Myometrial cell (primary cell): ENCODE measurements around the gene UTP14C. TPM values are rescaled to one million over a fixed set of nuclear protein-coding genes. Genes with fewer than 3 reads are reported as not detected.

Source experiments
- total RNA-seq: library from RNA; depleted of rRNA; stranded (reverse); fragments of >200 nt; gene quantifications from 2 replicates; pipeline ENCODE4 v1.2.3, GENCODE V29; 2015

The UTP14C gene
- 6.1 and 8.2 TPM in 2 replicates for total RNA-seq

GRCh38 chr13:52024481-52024880, at the start of gene UTP14C:
Gene UTP14C, plus strand, starts transcription at chr13:52024691. Its CDS starts 4,114 bp downstream, at chr13:52028805.

GRCh38 chr13:52010890-52011631, 13.4 kb upstream of the UTP14C start, which contains the start of gene ATP7B:
Gene ATP7B, minus strand, starts transcription at chr13:52011450. Its CDS starts 113 bp downstream, at chr13:52011337.

GRCh38 chr13:52011632-52012511, 12.6 kb upstream of the UTP14C start, which contains the start of gene ALG11:
Gene ALG11, plus strand, starts transcription at chr13:52012398. Its CDS starts 21 bp downstream, at chr13:52012419.

Other genes with a start within 250 kb of the UTP14C start
- gene DHRS12, start 220.5 kb upstream of the UTP14C start, total RNA-seq = 0.86 and 3.0 TPM in 2 replicates
- gene TMEM272, start 179.5 kb upstream of the UTP14C start, total RNA-seq = not detected in 2 replicates
- not detected in 2 replicates for gene CCDC70, start 162.7 kb upstream of the UTP14C start, total RNA-seq
- gene ATP7B, start 13.2 kb upstream of the UTP14C start, total RNA-seq = 1.6 and 2.3 TPM in 2 replicates
- gene ALG11, start 12.3 kb upstream of the UTP14C start, total RNA-seq = 9.4 and 9.8 TPM in 2 replicates
- gene NEK5, start 104.4 kb downstream of the UTP14C start, total RNA-seq = not detected in 2 replicates
- 6.2 and 6.6 TPM in 2 replicates for gene NEK3, start 134.9 kb downstream of the UTP14C start, total RNA-seq